Natural killer cell (primary cell): ENCODE results near the gene SLC6A17. TPM values are rescaled to one million over a fixed set of nuclear protein-coding genes. Genes with fewer than 3 reads are reported as not detected.

Source experiments
- ATAC-seq, 3 donors: fragments of 150-1000 bp in 2 of 3; fragments of 200-7000 bp in 1 of 3; cut with Tn5 transposase; 1 replicate in 1 of 3; 2 replicates in 2 of 3; pipeline ENCODE4 v1.10.0; 2021; ENCODE audit warnings: mild to moderate bottlenecking in 2 of 3, moderate library complexity in 2 of 3
- DNase-seq, 2 donors: peaks; one replicate each; pipeline versions ENCODE4 v3.0.0 to v3.0.0-alpha.2; 2013 to 2021; ENCODE audit warnings: mixed read lengths in 1 of 2
- H3K27ac ChIP-seq: one replicate; pipeline ENCODE4 v1.5.1; 2013; ENCODE audit warnings: mild to moderate bottlenecking, low read length
- H3K27me3 ChIP-seq: one replicate; pipeline ENCODE4 v1.6.1; 2013; ENCODE audit warnings: low read length; ENCODE audit not compliant: control insufficient read depth, insufficient read depth
- H3K36me3 ChIP-seq: one replicate; pipeline ENCODE4 v1.6.1; 2013; ENCODE audit warnings: low read length; ENCODE audit not compliant: control insufficient read depth, insufficient read depth
- H3K4me1 ChIP-seq: one replicate; pipeline ENCODE4 v1.6.1; 2013; ENCODE audit warnings: low read length; ENCODE audit not compliant: control insufficient read depth, insufficient read depth
- H3K4me3 ChIP-seq: one replicate; pipeline ENCODE4 v1.5.1; 2013; ENCODE audit warnings: low read length
- H3K9me3 ChIP-seq: one replicate; pipeline ENCODE4 v1.6.1; 2013; ENCODE audit warnings: low read length; ENCODE audit not compliant: control insufficient read depth, insufficient read depth
- H3K27ac Mint-ChIP-seq, 2 donors: one replicate each; pipeline ENCODE4 v1.8.0; 2022; ENCODE audit warnings: mild to moderate bottlenecking in 2 of 2, mixed read lengths in 2 of 2, moderate library complexity in 1 of 2
- H3K27me3 Mint-ChIP-seq, 2 donors: one replicate each; pipeline ENCODE4 v1.8.0; 2022; ENCODE audit warnings: low read depth in 2 of 2, mixed read lengths in 2 of 2
- H3K36me3 Mint-ChIP-seq: one replicate; pipeline ENCODE4 v1.8.0; 2022; ENCODE audit warnings: mixed read lengths
- H3K4me1 Mint-ChIP-seq, 2 donors: one replicate each; pipeline ENCODE4 v1.8.0; 2022; ENCODE audit warnings: mixed read lengths in 2 of 2
- H3K4me3 Mint-ChIP-seq: one replicate; pipeline ENCODE4 v1.8.0; 2022; ENCODE audit warnings: mild to moderate bottlenecking, moderate library complexity, mixed read lengths
- H3K9me3 Mint-ChIP-seq, 2 donors: one replicate each; pipeline ENCODE4 v1.8.0; 2022; ENCODE audit warnings: mixed read lengths in 2 of 2
- WGBS: methylation state at CpG from one replicate; pipeline ENCODE4 v1.1.7; 2013; ENCODE audit warnings: missing lambda C conversion rate; ENCODE audit not compliant: insufficient coverage; 5-methylcytosine and 5-hydroxymethylcytosine counted together
- intact Hi-C: fragments of 100-400 bp; cut with micrococcal nuclease; formaldehyde crosslinking; loops from one replicate; pipeline ENCODE4 v1.14.2; 2022
- total RNA-seq, 4 donors: library from RNA; stranded (reverse); fragments of 120-200 nt in 1 of 4; gene quantifications; one replicate each; pipeline versions ENCODE4 v1.2.3 to v1.2.4, GENCODE V29; 2013 to 2022
- TF ChIP-seq, protein P1 (sequence below): fragments of 200-600 bp; IDR thresholded peaks from one replicate; pipeline ENCODE4 v1.8.0; 2022; ENCODE audit warnings: antibody characterized with exemption

The SLC6A17 gene
- total RNA-seq, 3 donors from 2014 or later (not counting 1 experiment from before 2014, with no cell fraction given), result not detected

GRCh38 chr1:110132682-110133081 is 17.6 kb upstream of the SLC6A17 start:
- H3K9me3 Mint-ChIP-seq, result no peaks in the 10 kb centered on the region
- ATAC-seq (no peak), DNase-seq (no peak)
- H3K4me1 ChIP-seq, result no peaks in the 10 kb centered on the region
- H3K4me3 ChIP-seq, result no peak overlapping the region
- H3K27ac Mint-ChIP-seq, result no peak overlapping the region
- H3K9me3 ChIP-seq, result no peaks in the 10 kb centered on the region
- TF ChIP-seq, protein P1, sequence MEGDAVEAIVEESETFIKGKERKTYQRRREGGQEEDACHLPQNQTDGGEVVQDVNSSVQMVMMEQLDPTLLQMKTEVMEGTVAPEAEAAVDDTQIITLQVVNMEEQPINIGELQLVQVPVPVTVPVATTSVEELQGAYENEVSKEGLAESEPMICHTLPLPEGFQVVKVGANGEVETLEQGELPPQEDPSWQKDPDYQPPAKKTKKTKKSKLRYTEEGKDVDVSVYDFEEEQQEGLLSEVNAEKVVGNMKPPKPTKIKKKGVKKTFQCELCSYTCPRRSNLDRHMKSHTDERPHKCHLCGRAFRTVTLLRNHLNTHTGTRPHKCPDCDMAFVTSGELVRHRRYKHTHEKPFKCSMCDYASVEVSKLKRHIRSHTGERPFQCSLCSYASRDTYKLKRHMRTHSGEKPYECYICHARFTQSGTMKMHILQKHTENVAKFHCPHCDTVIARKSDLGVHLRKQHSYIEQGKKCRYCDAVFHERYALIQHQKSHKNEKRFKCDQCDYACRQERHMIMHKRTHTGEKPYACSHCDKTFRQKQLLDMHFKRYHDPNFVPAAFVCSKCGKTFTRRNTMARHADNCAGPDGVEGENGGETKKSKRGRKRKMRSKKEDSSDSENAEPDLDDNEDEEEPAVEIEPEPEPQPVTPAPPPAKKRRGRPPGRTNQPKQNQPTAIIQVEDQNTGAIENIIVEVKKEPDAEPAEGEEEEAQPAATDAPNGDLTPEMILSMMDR, result no peak
- peaks cover 0 to 10% of the 10 kb centered on the region in 2 donors for H3K4me1 Mint-ChIP-seq
- H3K36me3 ChIP-seq, result no peaks in the 10 kb centered on the region
- peaks cover 38 to 45% of the 10 kb centered on the region in 2 donors for H3K27me3 Mint-ChIP-seq
- intact Hi-C loops, result no loop called here
- H3K4me3 Mint-ChIP-seq, result no peak overlapping the region
- no peaks in the 10 kb centered on the region for H3K36me3 Mint-ChIP-seq
- no peak overlapping the region for H3K27ac ChIP-seq
- H3K27me3 ChIP-seq, result peaks cover 8% of the 10 kb centered on the region

DNA sequence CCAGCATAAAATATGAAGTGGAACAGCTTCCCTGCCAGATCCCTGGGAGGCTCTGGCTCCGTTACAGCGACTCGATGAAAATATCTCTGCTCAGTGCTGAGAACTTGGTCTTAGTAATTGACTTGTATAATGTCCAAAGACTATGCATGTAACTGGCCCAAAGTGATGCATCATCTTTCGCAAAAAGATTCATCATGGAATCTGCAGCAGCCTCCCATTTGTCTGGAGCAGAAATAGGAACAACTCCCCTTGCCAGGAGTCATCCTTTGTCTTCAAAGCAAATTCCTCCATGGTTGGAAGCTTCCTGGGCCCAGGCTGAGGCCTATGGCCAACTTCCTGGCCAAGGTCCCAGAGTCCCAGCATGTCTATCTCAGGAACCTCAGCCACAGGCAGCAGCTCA is 16.9 kb upstream of the SLC6A17 start:
- DNase-seq, result no peak
- H3K4me1 Mint-ChIP-seq, result peaks cover 0 to 10% of the 10 kb centered on the region in 2 donors
- no peaks in the 10 kb centered on the region for H3K9me3 ChIP-seq
- no peaks in the 10 kb centered on the region for H3K9me3 Mint-ChIP-seq
- 96% methylated on average over 4 of the region's 4 CpGs for WGBS
- peaks cover 8% of the 10 kb centered on the region for H3K27me3 ChIP-seq
- TF ChIP-seq, protein P1, result no peak
- no peak overlapping the region for H3K4me3 Mint-ChIP-seq
- H3K36me3 ChIP-seq, result no peaks in the 10 kb centered on the region
- no peak overlapping the region for H3K4me3 ChIP-seq
- intact Hi-C loops, result no loop called here
- H3K27me3 Mint-ChIP-seq, result peaks cover 38 to 48% of the 10 kb centered on the region in 2 donors
- no peaks in the 10 kb centered on the region for H3K4me1 ChIP-seq
- H3K27ac Mint-ChIP-seq, result no peak overlapping the region
- H3K36me3 Mint-ChIP-seq, result no peaks in the 10 kb centered on the region
- no peak for ATAC-seq
- H3K27ac ChIP-seq, result no peak overlapping the region

DNA sequence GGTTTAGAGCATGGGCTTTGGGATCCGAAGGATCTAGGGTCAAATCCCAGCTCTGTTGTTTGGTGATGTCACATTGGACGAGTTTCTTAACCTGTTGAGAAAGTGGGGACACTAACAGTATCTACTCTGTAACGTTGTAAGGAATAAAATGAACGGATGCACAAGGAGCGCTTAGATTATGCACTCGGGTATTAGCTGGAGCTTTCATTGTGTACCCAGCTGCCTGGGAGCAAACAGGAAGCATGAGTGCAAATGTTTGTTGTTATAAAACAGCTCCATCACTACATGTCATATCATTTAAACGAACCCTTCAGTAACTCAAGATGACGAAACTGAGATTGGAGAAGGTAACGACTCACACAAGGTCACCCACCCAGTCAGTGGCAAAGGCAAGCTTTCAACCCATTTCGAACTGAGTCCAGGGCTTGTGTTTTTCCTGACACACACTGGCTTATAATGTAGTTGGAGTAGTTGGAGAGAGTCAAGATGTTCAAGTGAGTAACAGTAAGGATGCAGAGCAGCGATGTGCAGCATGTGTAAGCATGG is 16.2 kb upstream of the SLC6A17 start:
- Histone ChIP-seq H3K27ac (no peak overlapping the region), H3K27me3 (peaks cover 8% of the 10 kb centered on the region), H3K4me3 (no peak overlapping the region), H3K4me1 (no peaks in the 10 kb centered on the region), H3K9me3 (no peaks in the 10 kb centered on the region), H3K36me3 (no peaks in the 10 kb centered on the region)
- WGBS, result 86% methylated on average over 11 of the region's 11 CpGs
- no peak overlapping the region for H3K27ac Mint-ChIP-seq
- H3K4me1 Mint-ChIP-seq, result peaks cover 0 to 10% of the 10 kb centered on the region in 2 donors
- no peaks in the 10 kb centered on the region for H3K36me3 Mint-ChIP-seq
- peaks cover 42 to 49% of the 10 kb centered on the region in 2 donors for H3K27me3 Mint-ChIP-seq
- DNase-seq (no peak), ATAC-seq (no peak)
- TF ChIP-seq, protein P1, result no peak
- H3K9me3 Mint-ChIP-seq, result no peaks in the 10 kb centered on the region
- intact Hi-C loops, result no loop called here
- H3K4me3 Mint-ChIP-seq, result no peak overlapping the region

GRCh38 chr1:110135246-110135645 is 15.0 kb upstream of the SLC6A17 start:
- DNase-seq (no peak), ATAC-seq (no peak)
- peaks cover 0 to 10% of the 10 kb centered on the region in 2 donors for H3K4me1 Mint-ChIP-seq
- Histone ChIP-seq H3K4me3 (no peak overlapping the region), H3K9me3 (no peaks in the 10 kb centered on the region), H3K27ac (no peak overlapping the region), H3K27me3 (peaks cover 5% of the 10 kb centered on the region), H3K4me1 (no peaks in the 10 kb centered on the region), H3K36me3 (no peaks in the 10 kb centered on the region)
- H3K27me3 Mint-ChIP-seq, result peaks cover 49 to 55% of the 10 kb centered on the region in 2 donors
- WGBS, result 66% methylated on average over 4 of the region's 4 CpGs
- no peak overlapping the region for H3K4me3 Mint-ChIP-seq
- TF ChIP-seq, protein P1, result no peak
- H3K36me3 Mint-ChIP-seq, result no peaks in the 10 kb centered on the region
- H3K27ac Mint-ChIP-seq, result no peak overlapping the region
- no peaks in the 10 kb centered on the region for H3K9me3 Mint-ChIP-seq
- intact Hi-C loops, result no loop called here
